ENCODE measurements around the gene BAIAP2L1.

GRCh38 chr7:98286093-98286539 is 114.8 kb downstream of the BAIAP2L1 start:
- TF ChIP-seq EZH2 (IDR thresholded peaks at IDR 0.05; ENCODE audit: low read depth, unreplicated experiment) (no peak), CTCF (conservative IDR thresholded peaks at IDR 0.05; ENCODE audit: low read depth in 2 of 2) (no peak), POLR2AphosphoS5 (IDR thresholded peaks at IDR 0.05; ENCODE audit: low read depth) (no peak), CREB1 (CRISPR knock-in tag; IDR thresholded peaks at IDR 0.05; ENCODE audit: low read depth) (no peak), ZNF114 (CRISPR knock-in tag; IDR thresholded peaks at IDR 0.05) (no peak), REST (IDR thresholded peaks at IDR 0.05; ENCODE audit: unreplicated experiment) (no peak), JUNB (IDR thresholded peaks at IDR 0.05; ENCODE audit: unreplicated experiment) (no peak), EZH2phosphoT487 (IDR thresholded peaks at IDR 0.05; ENCODE audit: unreplicated experiment) (no peak), ZNF331 (CRISPR knock-in tag; IDR thresholded peaks at IDR 0.05; ENCODE audit: low read depth) (no peak), ZNF462 (CRISPR knock-in tag; IDR thresholded peaks at IDR 0.05) (no peak), NANOG (IDR thresholded peaks at IDR 0.05; ENCODE audit: borderline replicate concordance) (no peak)

All from GM23338 (cell line).